ES-I3 (cell line): ENCODE measurements around the gene PALM2AKAP2.

Experiments used
- H3K36me3 ChIP-seq: 2 replicates; pipeline ENCODE4 v1.6.1; 2013; ENCODE audit warnings: mild to moderate bottlenecking, low read length, control low read depth, moderate library complexity; ENCODE audit not compliant: insufficient read depth
- H3K4me1 ChIP-seq: 2 replicates; pipeline ENCODE4 v1.6.1; 2013; ENCODE audit warnings: mild to moderate bottlenecking, control low read depth, low read length; ENCODE audit not compliant: insufficient read depth
- H3K9ac ChIP-seq: 2 replicates; pipeline ENCODE4 v1.6.1; 2013; ENCODE audit warnings: low read depth, mild to moderate bottlenecking, low read length, moderate library complexity
- H3K9me3 ChIP-seq: 2 replicates; pipeline ENCODE4 v1.6.1; 2013; ENCODE audit warnings: mild to moderate bottlenecking, low read length, moderate library complexity; ENCODE audit not compliant: control insufficient read depth, insufficient read depth

The PALM2AKAP2 gene

GRCh38 chr9:109828254-109828653, 48.3 kb downstream of the PALM2AKAP2 start:
- Histone ChIP-seq H3K4me1 (no peaks in the 10 kb centered on the region), H3K36me3 (no peaks in the 10 kb centered on the region; the same call in 1 of the 2 replicates), H3K9me3 (no peaks in the 10 kb centered on the region), H3K9ac (no peak overlapping the region)
